Inferior parietal cortex (tissue), 1 donor: ENCODE results near the gene ZBTB8A.

Experiments
- DNase-seq: peaks from one replicate; pipeline ENCODE4 v3.0.0-alpha.2; 2016; ENCODE audit errors: extremely low spot score

ZBTB8A gene

DNA sequence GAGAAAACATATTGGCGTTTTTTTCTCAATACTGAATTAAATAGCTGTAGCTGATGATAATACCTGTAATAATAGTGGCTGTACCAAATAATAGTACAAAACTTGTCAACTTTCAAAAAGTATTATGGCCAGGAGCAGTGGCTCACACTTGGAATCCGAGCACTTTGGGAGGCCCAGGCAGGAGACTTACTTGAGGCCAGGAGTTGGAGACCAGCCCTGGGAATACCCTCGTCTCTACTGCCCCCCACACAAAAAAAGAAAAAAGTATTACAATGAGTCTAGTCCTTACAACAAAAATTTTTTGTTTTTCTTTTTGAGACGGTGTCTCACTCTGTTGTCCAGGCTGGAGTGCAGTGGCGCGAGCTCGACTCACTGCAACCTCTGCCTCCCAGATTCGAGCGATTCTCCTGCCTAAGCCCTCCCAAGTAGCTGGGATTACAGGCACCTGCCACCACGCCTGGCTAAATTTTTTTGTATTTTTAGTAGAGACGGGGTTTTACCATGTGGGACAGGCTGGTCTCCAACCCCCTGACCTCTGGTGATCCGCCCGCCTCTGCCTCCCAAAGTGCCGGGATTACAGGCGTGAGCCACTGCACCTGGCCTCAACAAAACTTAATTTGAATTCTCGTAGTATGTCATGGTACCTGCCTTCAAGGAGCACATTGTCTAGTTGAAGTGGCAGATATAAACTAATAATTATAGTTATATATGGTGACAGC lies 113.2 kb downstream of the ZBTB8A start:
- DNase-seq: no peak
